Esophagus muscularis mucosa (tissue), 3 donors: ENCODE data around the gene P2RX1.

Experiments used
- CTCF ChIP-seq, 3 experiments: fragments of 200-600 bp in 2 of 3; fragments of 450-650 bp in 1 of 3; sonication (generic) in 2 of 3; IDR thresholded peaks; one replicate each; pipeline ENCODE4 v1.5.1; 2017 to 2019; ENCODE audit warnings: antibody characterized with exemption in 3 of 3, mild to moderate bottlenecking in 2 of 3, moderate library complexity in 1 of 3
- POLR2AphosphoS5 ChIP-seq, 2 donors: sonication (generic); formaldehyde crosslinking; IDR thresholded peaks; one replicate each; pipeline ENCODE4 v1.6.1; 2017; ENCODE audit warnings: antibody characterized with exemption in 2 of 2

GRCh38 chr17:3884188-3884587, 32.1 kb downstream of the P2RX1 start:
- TF ChIP-seq POLR2AphosphoS5 (IDR thresholded peaks at IDR 0.05) (no peak), CTCF (IDR thresholded peaks at IDR 0.05) (no peak)
